ENCODE data around the gene EPHA4. TPM values are rescaled to one million over a fixed set of nuclear protein-coding genes. Genes with fewer than 3 reads are reported as not detected.

EPHA4 gene
- total and polyA plus RNA-seq, 2 donors (not counting 1 experiment from before 2014, with no cell fraction given), result 9.6 to 21.0 TPM

DNA sequence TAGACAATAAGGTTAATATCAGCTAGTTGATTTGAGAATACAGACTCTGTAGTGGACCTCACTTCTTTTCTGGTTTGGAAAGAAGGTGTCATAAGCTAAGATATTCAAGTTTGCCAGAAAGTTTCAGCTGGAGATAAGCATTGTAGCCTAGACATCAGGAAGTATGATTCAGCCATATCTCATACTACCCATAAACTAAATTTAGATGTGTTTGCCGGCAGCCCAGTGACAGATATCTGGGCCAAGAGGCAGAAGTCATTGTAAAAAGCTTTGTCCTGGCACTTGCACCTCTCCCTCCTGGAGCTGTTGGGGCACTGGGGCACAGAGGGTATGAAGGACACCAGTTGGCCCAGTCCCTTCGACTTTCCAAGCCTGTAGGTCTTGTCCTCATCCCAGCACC lies 128.0 kb downstream of the EPHA4 start:
- Histone ChIP-seq H3K9me3 (ENCODE audit: control insufficient read depth, insufficient read depth, low read depth, low read length) (no peaks in the 10 kb centered on the region), H3K4me2 (ENCODE audit: extremely low read depth, insufficient read depth, low read length) (no peak overlapping the region), H2AFZ (ENCODE audit: low read length) (no peak overlapping the region), H3K9ac (ENCODE audit: insufficient read depth, low read length) (no peak overlapping the region), H3K27me3 (ENCODE audit: control insufficient read depth, insufficient read depth, low read length) (no peaks in the 10 kb centered on the region), H4K20me1 (ENCODE audit: control insufficient read depth, extremely low read depth, insufficient read depth, low read length) (no peaks in the 10 kb centered on the region), H3K79me2 (ENCODE audit: control insufficient read depth, insufficient read depth, low read length) (no peaks in the 10 kb centered on the region), H3K4me3 (replicated peaks in 1 of 4; ENCODE audit: control extremely low read depth in 1 of 4, insufficient read depth in 1 of 4, low read depth in 3 of 4, low read length in 4 of 4) (no peak overlapping the region), H3K27ac (ENCODE audit: insufficient read depth, low read length) (no peak overlapping the region), H3K4me1 (ENCODE audit: control insufficient read depth, extremely low read depth, insufficient read depth, low read length) (no peaks in the 10 kb centered on the region), H3K36me3 (ENCODE audit: control insufficient read depth, insufficient read depth, low read length) (peaks cover 5% of the 10 kb centered on the region)
- TF ChIP-seq EZH2 (IDR thresholded peaks at IDR 0.05; ENCODE audit: low read length, missing control alignments), result no peak
- TF ChIP-seq, protein P1, sequence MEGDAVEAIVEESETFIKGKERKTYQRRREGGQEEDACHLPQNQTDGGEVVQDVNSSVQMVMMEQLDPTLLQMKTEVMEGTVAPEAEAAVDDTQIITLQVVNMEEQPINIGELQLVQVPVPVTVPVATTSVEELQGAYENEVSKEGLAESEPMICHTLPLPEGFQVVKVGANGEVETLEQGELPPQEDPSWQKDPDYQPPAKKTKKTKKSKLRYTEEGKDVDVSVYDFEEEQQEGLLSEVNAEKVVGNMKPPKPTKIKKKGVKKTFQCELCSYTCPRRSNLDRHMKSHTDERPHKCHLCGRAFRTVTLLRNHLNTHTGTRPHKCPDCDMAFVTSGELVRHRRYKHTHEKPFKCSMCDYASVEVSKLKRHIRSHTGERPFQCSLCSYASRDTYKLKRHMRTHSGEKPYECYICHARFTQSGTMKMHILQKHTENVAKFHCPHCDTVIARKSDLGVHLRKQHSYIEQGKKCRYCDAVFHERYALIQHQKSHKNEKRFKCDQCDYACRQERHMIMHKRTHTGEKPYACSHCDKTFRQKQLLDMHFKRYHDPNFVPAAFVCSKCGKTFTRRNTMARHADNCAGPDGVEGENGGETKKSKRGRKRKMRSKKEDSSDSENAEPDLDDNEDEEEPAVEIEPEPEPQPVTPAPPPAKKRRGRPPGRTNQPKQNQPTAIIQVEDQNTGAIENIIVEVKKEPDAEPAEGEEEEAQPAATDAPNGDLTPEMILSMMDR (conservative IDR thresholded peaks at IDR 0.05 in 1 of 2, IDR thresholded peaks at IDR 0.05 in 1 of 2; ENCODE audit: low read depth in 1 of 2, low read length in 2 of 2), result no peak
- peak; percentile 66 to 92 for DNase-seq (ENCODE audit: low read depth in 2 of 2)

DNA sequence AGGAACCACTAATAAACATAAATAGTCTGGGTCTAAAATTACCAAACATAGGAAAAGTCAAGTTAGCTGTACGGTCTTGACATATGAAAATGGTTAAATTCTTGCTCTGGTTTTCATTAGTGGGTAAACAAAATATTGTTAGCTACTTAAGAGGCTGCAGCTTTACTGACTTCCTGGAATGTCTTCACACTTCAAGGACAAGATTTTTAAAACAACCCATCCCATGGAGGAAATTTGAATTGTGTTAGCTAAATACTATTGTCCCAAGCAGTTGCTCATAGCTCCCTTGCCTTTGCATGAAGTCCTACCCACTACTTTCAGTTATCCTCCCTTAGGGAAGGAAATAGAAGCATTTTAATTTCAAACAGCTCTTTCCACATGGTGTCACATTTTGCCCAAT lies 128.5 kb downstream of the EPHA4 start:
- Histone ChIP-seq H2AFZ (ENCODE audit: low read length) (no peak overlapping the region), H3K9ac (ENCODE audit: insufficient read depth, low read length) (no peak overlapping the region), H3K9me3 (ENCODE audit: control insufficient read depth, insufficient read depth, low read depth, low read length) (no peaks in the 10 kb centered on the region), H3K79me2 (ENCODE audit: control insufficient read depth, insufficient read depth, low read length) (no peaks in the 10 kb centered on the region), H4K20me1 (ENCODE audit: control insufficient read depth, extremely low read depth, insufficient read depth, low read length) (no peaks in the 10 kb centered on the region), H3K4me1 (ENCODE audit: control insufficient read depth, extremely low read depth, insufficient read depth, low read length) (no peaks in the 10 kb centered on the region), H3K4me3 (replicated peaks in 1 of 4; ENCODE audit: control extremely low read depth in 1 of 4, insufficient read depth in 1 of 4, low read depth in 3 of 4, low read length in 4 of 4) (no peak overlapping the region), H3K36me3 (ENCODE audit: control insufficient read depth, insufficient read depth, low read length) (peaks cover 5% of the 10 kb centered on the region), H3K27me3 (ENCODE audit: control insufficient read depth, insufficient read depth, low read length) (no peaks in the 10 kb centered on the region), H3K27ac (ENCODE audit: insufficient read depth, low read length) (no peak overlapping the region), H3K4me2 (ENCODE audit: extremely low read depth, insufficient read depth, low read length) (no peak overlapping the region)
- no peak for DNase-seq (ENCODE audit: low read depth in 2 of 2)
- TF ChIP-seq, protein P1 (conservative IDR thresholded peaks at IDR 0.05 in 1 of 2, IDR thresholded peaks at IDR 0.05 in 1 of 2; ENCODE audit: low read depth in 1 of 2, low read length in 2 of 2), result no peak
- TF ChIP-seq EZH2 (IDR thresholded peaks at IDR 0.05; ENCODE audit: low read length, missing control alignments), result no peak

DNA sequence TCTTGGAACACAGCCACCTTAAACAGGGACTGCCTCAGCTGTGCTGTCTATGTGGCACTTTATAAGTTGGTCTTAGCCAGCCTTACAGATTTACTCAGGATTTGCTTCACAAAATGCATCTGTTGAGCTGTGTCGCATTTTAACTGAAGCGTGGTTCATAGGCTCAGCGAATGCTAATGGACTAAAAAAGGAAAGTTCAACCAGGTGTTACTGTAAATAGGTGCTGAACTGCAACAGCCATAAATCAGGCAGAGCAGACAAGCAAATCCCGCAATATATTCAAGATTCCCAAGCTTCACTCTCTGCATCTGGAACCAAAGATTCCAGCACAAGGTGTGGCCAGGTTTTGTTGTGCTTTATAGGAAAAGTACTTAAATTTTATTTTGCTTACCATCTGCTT lies 130.0 kb downstream of the EPHA4 start:
- Histone ChIP-seq H3K9me3 (ENCODE audit: control insufficient read depth, insufficient read depth, low read depth, low read length) (no peaks in the 10 kb centered on the region), H3K79me2 (ENCODE audit: control insufficient read depth, insufficient read depth, low read length) (no peaks in the 10 kb centered on the region), H4K20me1 (ENCODE audit: control insufficient read depth, extremely low read depth, insufficient read depth, low read length) (no peaks in the 10 kb centered on the region), H2AFZ (ENCODE audit: low read length) (no peak overlapping the region), H3K4me2 (ENCODE audit: extremely low read depth, insufficient read depth, low read length) (no peak overlapping the region), H3K27me3 (ENCODE audit: control insufficient read depth, insufficient read depth, low read length) (no peaks in the 10 kb centered on the region), H3K9ac (ENCODE audit: insufficient read depth, low read length) (no peak overlapping the region), H3K4me3 (replicated peaks in 1 of 4; ENCODE audit: control extremely low read depth in 1 of 4, insufficient read depth in 1 of 4, low read depth in 3 of 4, low read length in 4 of 4) (no peak overlapping the region), H3K4me1 (ENCODE audit: control insufficient read depth, extremely low read depth, insufficient read depth, low read length) (no peaks in the 10 kb centered on the region), H3K36me3 (ENCODE audit: control insufficient read depth, insufficient read depth, low read length) (peaks cover 5% of the 10 kb centered on the region), H3K27ac (ENCODE audit: insufficient read depth, low read length) (no peak overlapping the region)
- DNase-seq (ENCODE audit: low read depth in 2 of 2), result peak in 1 of 2 donors; percentile 23
- no peak for TF ChIP-seq EZH2 (IDR thresholded peaks at IDR 0.05; ENCODE audit: low read length, missing control alignments)
- TF ChIP-seq, protein P1 (conservative IDR thresholded peaks at IDR 0.05 in 1 of 2, IDR thresholded peaks at IDR 0.05 in 1 of 2; ENCODE audit: low read depth in 1 of 2, low read length in 2 of 2), result no peak

Data from fibroblast of lung (primary cell).